ENCODE measurements around the gene CNTNAP2. TPM values are rescaled to one million over a fixed set of nuclear protein-coding genes. Genes with fewer than 3 reads are reported as not detected.

Gene CNTNAP2
- total and polyA plus RNA-seq, 9 of the 15 experiments (the other 6 are each of a cell fraction or from before 2014, with no cell fraction given) = 0.04 to 0.62 (median 0.09) TPM; not detected in 4

- TF ChIP-seq CUX1 (CRISPR knock-in tag; IDR thresholded peaks at IDR 0.05) = no peak
- TF ChIP-seq POLR2AphosphoS2 (IDR thresholded peaks at IDR 0.05; ENCODE audit: low read length) = no peak
- no peak for TF ChIP-seq TOE1 (IDR thresholded peaks at IDR 0.05; ENCODE audit: borderline replicate concordance)
- no peak for TF ChIP-seq TOE1 (CRISPR knock-in tag; IDR thresholded peaks at IDR 0.05; ENCODE audit: borderline replicate concordance, low read depth)
- no peak for TF ChIP-seq TCF7 (IDR thresholded peaks at IDR 0.05; ENCODE audit: borderline replicate concordance)
- no peak for TF ChIP-seq RNF2 (IDR thresholded peaks at IDR 0.05)
- no peak for TF ChIP-seq CBX3 (IDR thresholded peaks at IDR 0.05; ENCODE audit: borderline replicate concordance in 1 of 2, low read length in 2 of 2)
- no peak for TF ChIP-seq MBD1 (CRISPR knock-in tag; IDR thresholded peaks at IDR 0.05)
- no peak for TF ChIP-seq HDAC6 (IDR thresholded peaks at IDR 0.05; ENCODE audit: low read depth, low read length)
- no peak for TF ChIP-seq ZNF217 (CRISPR knock-in tag; IDR thresholded peaks at IDR 0.05)
- TF ChIP-seq ZSCAN29 (IDR thresholded peaks at IDR 0.05) = no peak
- TF ChIP-seq ZFP30 (CRISPR knock-in tag; IDR thresholded peaks at IDR 0.05; ENCODE audit: borderline replicate concordance) = no peak
Measured at GRCh38 chr7:146720195-146720594, 603.6 kb downstream of the CNTNAP2 start (continued).
